ENCODE results near the gene KCND1.

KCND1 gene

DNA sequence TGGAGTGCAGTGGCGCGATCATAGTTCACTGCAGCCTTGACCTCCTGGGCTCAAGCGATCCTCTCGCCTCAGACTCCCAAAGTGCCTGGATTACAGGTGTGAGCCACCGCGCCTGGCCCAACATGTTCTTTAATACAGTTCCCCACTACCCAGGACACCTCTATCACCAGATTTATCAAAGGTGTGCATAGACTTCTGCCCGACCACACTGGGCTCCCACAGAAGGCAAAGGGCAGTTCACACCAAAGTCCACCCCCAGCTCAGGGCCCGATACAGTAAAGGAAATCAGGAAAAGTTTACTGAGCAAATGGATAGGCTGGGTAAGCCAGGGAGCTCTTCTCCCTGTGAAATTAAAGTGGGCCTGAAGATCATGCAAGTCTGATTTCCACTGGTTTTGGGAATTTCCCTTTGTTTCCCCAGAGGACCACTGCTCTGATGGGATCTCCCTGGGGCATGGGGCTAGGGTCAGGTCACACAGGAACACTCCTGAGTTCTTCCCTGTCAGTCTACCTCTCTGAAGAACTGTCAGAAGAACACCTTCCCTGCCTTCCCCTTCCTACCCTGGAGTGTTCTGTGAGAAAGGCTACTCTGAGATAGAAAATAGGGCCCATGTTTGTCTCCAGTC lies 35.1 kb downstream of the KCND1 start:
- no peak for DNase-seq

DNA sequence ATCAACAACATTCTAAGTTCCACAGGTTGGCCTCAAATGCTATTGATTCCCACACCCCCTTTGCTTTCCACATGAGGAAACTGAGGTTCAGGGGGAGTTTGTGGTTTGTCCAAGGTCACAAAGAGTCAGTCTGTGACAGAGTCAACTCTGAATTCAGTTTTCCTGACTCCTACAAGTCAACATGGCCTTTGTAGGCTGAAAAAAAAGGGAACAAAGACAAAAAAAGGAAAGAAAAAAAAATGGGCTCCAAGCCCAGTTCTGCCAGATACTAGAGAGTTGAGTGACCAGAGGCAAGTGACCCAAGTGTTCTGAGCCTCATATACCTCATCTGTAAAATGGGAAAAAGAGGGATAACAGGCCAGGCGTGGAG lies 36.4 kb downstream of the KCND1 start:
- DNase-seq, result no peak

GRCh38 chrX:48934581-48935300 lies 36.9 kb downstream of the KCND1 start:
- no peak for DNase-seq

DNA sequence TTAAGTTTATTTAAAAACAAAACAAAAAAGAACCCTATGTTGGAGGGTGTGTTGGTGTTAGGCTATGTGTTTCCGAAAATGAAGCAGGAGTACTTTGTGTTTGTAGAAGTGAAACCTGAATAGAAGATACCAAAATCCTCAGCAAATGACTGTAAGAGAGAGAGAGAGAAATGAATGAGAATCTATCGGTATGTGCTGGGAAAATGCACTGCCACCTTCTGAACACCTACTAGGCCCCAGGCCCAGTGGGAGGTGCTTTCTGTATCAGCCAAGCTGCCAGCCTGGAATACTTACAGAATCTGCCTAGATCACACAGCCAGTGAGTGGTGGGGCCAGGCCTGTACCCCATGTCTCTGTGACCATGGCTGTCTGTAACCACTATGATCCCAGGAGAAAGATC lies 37.9 kb downstream of the KCND1 start:
- DNase-seq, result no peak

- DNase-seq, result no peak
Observed at GRCh38 chrX:48927736-48928382, 43.8 kb downstream of the KCND1 start.

GRCh38 chrX:48927123-48927522 lies 44.5 kb downstream of the KCND1 start:
- DNase-seq, result no peak

GRCh38 chrX:48924270-48924669 lies 47.4 kb downstream of the KCND1 start:
- DNase-seq, result no peak

- no peak for DNase-seq
Observed at GRCh38 chrX:48923771-48924170, 47.9 kb downstream of the KCND1 start.

DNA sequence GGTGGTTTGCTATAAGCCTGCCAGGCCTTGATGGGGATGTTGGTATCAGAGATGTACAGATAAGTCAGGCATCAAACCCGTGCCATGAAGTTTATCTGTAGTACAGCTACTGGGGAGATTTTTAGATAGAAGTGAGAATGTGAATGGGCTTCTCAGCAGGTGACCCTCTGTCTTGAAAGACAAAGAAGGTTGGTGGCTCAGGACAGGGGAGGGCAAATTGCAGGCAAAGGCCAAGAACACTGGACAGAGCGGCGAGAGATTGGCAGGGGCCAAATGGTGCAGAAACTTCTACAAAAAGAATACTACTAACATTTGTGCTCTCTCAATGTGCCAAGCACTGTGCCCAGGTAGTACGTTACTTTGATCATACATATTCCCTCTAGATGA lies 50.9 kb downstream of the KCND1 start:
- no peak for DNase-seq

GRCh38 chrX:48919947-48920717 lies 51.5 kb downstream of the KCND1 start:
- no peak for DNase-seq

DNA sequence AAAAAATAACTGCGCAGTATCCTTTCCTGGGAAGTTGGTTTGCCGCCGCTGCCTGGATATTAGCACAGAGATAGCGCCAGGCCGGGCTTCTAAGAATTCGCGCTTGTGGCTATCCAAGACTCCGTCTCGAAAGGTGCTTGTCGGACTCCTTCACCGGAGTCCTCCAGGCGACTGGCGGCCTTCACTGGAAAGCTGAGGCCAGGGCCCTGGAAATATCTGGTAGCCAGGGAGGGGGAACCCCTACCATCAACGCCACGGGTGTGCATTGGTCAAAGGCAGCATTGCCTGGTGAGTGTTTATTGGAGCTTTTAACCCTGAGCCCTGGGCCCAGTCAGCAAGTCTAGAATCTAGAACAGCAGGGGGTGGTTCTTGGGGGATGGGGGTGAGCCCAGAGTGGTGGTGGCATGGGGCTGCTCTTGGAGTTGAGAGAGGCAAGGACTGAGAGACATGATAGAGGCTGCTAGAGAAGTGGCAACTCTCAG lies 52.2 kb downstream of the KCND1 start:
- no peak for DNase-seq

DNA sequence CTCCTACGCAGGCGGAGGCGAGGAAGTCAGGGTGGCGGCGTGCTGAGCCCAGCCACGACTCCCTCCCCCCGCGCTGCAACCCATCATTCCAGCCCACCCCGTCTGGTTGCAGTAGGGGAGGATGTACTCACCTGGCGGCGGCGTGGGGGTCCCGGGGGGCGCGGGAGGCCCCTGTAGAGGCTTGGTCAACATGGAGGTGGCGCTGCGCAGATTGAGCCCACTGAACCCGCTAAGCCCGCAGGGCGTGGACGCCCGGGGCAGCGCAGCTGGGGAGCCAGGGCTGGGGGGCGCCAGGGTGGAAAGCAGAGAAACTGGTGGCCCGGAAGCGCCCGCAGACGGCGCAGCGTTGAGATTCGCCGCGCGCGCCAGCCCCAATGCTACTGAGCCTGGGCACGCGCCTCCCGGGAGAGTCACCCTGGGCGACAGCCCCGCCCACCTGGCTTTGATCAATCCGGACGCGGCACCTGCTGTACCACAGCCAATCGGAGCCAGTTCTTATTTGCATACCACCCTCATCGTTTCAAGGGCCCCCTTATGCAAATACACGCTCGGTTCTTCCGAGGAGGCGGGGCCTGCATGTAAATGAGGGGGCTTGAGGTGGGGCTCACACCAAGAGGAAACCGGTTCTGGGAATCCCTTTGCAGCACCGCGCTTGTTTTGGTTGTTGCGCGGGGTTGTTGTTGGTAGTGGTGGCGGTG lies 52.9 kb downstream of the KCND1 start, which contains the start of gene PIM2:
TSS of gene PIM2 (minus strand) at position 382 of the 698 bp plus-strand sequence. CDS start at position 192, 190 bp downstream.
- DNase-seq, result peak; percentile 75 to 93

GRCh38 chrX:48918301-48918642 lies 53.4 kb downstream of the KCND1 start:
- DNase-seq, result no peak

- peak; percentile 67 to 89 for DNase-seq
Observed at GRCh38 chrX:48917139-48918001, 54.3 kb downstream of the KCND1 start.

DNA sequence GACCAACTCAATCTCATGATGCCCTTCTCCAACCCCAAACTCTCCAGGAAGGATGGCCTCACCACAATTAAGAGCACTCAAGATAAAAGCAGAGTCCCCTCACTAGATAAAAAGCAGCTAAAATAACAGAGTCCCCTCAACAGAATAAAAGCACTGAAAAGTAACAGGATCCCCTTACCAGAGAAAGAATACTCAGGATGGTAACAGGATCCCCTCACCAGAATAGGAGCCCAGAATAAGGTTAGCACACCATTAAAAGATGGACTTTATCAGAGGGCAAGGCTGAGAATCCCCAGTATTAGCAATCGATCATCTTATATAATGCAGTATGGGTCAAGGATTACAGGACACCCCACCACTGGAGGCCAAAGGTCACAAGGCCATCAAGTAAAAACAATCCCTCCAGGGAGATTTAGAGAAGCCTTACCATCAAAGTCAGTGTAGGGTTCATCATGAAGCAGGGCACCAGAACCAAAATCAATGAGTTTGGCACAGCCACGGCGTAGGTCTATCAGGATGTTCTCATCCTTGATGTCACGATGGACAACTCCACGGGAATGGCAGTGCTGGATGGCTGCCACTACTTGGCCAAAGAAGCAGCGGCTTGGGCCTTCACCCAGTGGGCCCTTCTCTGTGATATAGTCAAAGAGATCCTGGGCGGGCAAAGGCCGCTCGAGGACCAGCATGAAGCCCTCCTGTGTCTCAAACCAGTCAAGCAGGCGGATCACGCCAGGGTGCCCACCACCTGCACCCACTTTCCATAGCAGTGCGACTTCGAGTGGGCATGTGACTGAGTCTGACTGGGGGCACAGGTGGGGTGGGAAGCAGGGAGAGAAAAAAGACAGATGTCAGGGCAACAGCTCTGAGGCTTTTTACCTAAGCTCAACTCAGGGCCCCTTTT lies 56.8 kb downstream of the KCND1 start:
- no peak for DNase-seq

GRCh38 chrX:48913605-48914366 lies 57.9 kb downstream of the KCND1 start:
- DNase-seq, result no peak

- peak; percentile 16 to 49 for DNase-seq
Observed at GRCh38 chrX:48911412-48912182, 60.0 kb downstream of the KCND1 start, which contains the start of gene SLC35A2. SLC35A2 (minus strand) TSS chrX:48911646; CDS start chrX:48911636, 10 bp downstream.
